ENCODE measurements around the gene DMGDH. TPM values are rescaled to one million over a fixed set of nuclear protein-coding genes. Genes with fewer than 3 reads are reported as not detected.
A peak's percentile ranks its signal among the peaks of the same experiment; 100 is the strongest.

Gene DMGDH
- total RNA-seq, 4 donors from 2014 or later = 0.64 to 3.1 (median 1.7) TPM; not detected in 1

DNA sequence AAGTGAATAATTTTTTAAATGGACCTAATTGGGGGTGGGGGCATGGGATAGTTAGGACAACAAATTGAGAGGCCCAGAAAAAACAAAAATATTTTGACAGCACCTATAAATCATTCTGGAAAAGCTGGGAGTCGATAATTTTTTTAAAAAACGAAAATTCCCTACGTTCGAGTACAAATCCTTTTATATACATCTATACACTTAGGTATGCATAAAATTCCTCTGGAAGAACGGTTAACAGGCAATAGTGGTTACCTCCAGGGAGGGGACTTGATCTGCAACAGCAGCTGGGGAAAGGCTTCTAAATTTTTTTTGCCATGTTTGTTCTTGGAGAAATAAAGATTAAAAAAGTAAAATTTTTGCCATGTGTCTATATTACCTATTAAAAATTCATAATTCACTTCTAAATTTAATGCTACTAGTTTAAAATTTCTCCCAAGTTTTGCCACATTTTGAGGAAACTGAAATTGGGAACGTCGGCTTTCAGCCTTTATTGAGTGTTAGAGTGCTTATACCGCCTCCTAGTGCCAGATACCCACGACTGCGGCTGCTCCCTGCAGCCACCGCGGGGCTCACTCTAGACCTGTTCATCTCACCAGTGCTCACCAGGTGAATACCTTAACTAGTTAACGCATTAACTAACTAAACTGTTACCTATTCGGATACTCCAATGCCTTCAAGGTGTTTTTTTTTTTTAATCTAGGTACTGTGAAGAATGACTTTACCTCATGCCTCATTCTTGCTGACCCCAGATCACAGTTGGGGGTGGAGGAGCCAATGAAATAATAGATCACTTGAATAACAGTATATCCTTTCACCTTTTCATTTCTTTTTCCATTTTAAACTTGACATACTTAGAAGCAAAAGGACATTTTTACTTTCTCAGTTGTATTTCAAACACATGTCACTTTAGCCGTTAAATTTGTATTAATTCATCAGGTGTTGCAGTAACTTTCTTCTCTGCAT lies 40.3 kb upstream of the DMGDH start:
- 53 to 62% methylated on average over 15 of the region's 15 CpGs for WGBS, 2 donors
- no peak for TF ChIP-seq POLR2A (IDR thresholded peaks at IDR 0.05)
- TF ChIP-seq, protein P1, sequence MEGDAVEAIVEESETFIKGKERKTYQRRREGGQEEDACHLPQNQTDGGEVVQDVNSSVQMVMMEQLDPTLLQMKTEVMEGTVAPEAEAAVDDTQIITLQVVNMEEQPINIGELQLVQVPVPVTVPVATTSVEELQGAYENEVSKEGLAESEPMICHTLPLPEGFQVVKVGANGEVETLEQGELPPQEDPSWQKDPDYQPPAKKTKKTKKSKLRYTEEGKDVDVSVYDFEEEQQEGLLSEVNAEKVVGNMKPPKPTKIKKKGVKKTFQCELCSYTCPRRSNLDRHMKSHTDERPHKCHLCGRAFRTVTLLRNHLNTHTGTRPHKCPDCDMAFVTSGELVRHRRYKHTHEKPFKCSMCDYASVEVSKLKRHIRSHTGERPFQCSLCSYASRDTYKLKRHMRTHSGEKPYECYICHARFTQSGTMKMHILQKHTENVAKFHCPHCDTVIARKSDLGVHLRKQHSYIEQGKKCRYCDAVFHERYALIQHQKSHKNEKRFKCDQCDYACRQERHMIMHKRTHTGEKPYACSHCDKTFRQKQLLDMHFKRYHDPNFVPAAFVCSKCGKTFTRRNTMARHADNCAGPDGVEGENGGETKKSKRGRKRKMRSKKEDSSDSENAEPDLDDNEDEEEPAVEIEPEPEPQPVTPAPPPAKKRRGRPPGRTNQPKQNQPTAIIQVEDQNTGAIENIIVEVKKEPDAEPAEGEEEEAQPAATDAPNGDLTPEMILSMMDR (IDR thresholded peaks at IDR 0.05) = peak in 1 of 6 experiments; percentile 42
- intact Hi-C loops (cut with DNase I) = no loop called here
- no peak overlapping the region for H3K27ac ChIP-seq
- H3K4me3 ChIP-seq = no peak overlapping the region
- no peaks in the 10 kb centered on the region for H3K9me3 ChIP-seq
- H3K36me3 ChIP-seq = no peaks in the 10 kb centered on the region
- H3K27me3 ChIP-seq = peaks cover 5 to 48% (median 10%) of the 10 kb centered on the region in 4 donors
- DNase-seq = no peak
- H3K4me1 ChIP-seq = peaks cover 0 to 20% (median 3%) of the 10 kb centered on the region in 3 donors

DNA sequence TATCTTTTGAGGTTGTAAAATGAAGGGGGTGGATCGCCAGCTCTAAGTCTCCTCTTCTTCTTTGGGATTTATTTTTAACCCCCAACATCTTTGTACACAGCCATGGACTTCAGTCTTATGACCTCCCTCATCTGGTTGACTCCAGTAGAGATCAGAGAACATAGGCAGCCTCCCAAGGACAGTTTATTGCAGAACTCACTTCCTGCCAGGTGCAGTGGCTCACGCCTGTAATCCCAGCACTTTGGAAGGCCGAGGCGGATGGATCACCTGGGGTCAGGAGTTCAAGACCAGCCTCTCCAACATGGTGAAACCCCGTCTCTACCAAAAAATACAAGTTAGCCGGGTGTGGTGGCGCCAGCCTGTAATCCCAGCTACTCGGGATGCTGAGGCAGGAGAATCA lies 39.3 kb upstream of the DMGDH start:
- DNase-seq = no peak
- intact Hi-C loops (cut with DNase I) = no loop called here
- Histone ChIP-seq H3K27ac (no peak overlapping the region), H3K9me3 (no peaks in the 10 kb centered on the region), H3K27me3 (peaks cover 5 to 44% (median 10%) of the 10 kb centered on the region in 4 donors), H3K4me1 (peaks cover 0 to 20% (median 3%) of the 10 kb centered on the region in 3 donors), H3K4me3 (no peak overlapping the region), H3K36me3 (no peaks in the 10 kb centered on the region)
- 71 to 84% methylated on average over 5 to 8 of the region's 8 CpGs for WGBS, 2 donors
- TF ChIP-seq, protein P1 (IDR thresholded peaks at IDR 0.05) = no peak
- no peak for TF ChIP-seq POLR2A (IDR thresholded peaks at IDR 0.05)

DNA sequence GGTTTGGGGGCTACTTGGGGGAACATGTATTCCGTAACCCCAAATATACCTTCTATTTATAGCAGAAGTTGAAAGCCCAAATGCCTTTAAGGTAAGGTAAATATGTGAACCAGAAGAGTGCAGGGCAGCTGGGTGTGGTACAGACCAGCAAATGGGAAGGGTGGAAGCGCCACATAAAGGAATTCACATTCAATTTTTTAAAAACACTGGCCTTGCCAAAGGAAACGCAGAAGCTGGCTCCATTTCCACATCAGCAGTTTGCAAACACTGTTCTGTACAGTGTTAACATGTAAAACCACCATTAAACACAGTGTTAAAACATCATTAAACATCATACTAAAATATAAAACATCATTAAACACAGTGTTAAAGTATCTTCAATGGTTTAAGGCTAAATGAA lies 38.6 kb upstream of the DMGDH start:
- Histone ChIP-seq H3K9me3 (no peaks in the 10 kb centered on the region), H3K27me3 (peaks cover 5 to 37% (median 10%) of the 10 kb centered on the region in 4 donors), H3K4me3 (no peak overlapping the region), H3K4me1 (peaks cover 0 to 20% (median 3%) of the 10 kb centered on the region in 3 donors), H3K27ac (no peak overlapping the region), H3K36me3 (no peaks in the 10 kb centered on the region)
- TF ChIP-seq, protein P1 (IDR thresholded peaks at IDR 0.05) = no peak
- no peak for TF ChIP-seq POLR2A (IDR thresholded peaks at IDR 0.05)
- 26 to 54% methylated on average over 3 of the region's 3 CpGs for WGBS, 2 donors
- DNase-seq = no peak
- intact Hi-C loops (cut with DNase I) = no loop called here

DNA sequence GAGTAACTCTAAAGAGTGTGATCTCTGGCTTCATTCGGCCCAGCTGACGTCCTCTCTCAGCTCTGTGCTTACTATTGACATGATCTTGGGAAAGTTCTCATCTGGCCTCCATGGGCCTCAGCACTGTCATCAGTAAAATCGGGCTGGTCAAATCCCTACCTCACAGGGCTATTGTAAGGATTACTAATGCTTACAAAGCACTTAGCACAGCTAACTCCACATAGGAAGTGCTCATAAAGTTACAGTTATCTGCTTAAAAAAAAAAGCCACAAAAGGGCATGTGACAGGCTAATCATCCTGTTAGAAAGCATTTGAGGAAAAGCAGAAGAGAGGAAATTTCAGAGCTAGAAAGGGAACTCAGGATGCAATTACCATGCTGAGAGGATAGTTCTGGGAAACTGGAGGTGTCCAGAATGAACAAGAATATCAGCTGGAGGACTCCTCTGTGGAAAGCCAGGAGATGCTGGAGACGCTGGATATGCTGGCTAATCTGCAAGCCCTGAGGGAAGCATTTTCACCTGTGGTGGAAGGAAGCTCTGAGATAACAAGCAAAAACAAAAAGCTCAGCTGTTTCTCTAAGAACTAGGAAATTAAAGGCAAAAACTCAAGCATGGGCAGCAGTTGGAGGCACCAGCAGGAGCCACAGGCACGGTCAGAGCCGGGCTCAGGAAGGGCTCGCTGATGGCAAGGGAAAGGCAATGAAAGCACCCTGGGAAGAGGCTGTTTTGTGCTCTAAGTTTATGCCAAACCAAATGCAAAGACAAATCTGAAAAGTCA lies 37.7 kb upstream of the DMGDH start:
- H3K4me3 ChIP-seq = no peak overlapping the region
- 69 to 74% methylated on average over 7 of the region's 7 CpGs for WGBS, 2 donors
- no peaks in the 10 kb centered on the region for H3K9me3 ChIP-seq
- no peaks in the 10 kb centered on the region for H3K36me3 ChIP-seq
- peaks cover 5 to 28% (median 7%) of the 10 kb centered on the region in 4 donors for H3K27me3 ChIP-seq
- intact Hi-C loops (cut with DNase I) = no loop called here
- H3K4me1 ChIP-seq = peaks cover 3 to 17% (median 3%) of the 10 kb centered on the region in 3 donors
- no peak for TF ChIP-seq POLR2A (IDR thresholded peaks at IDR 0.05)
- TF ChIP-seq, protein P1 (IDR thresholded peaks at IDR 0.05) = no peak
- DNase-seq = no peak
- H3K27ac ChIP-seq = no peak overlapping the region
